ENCODE measurements around the gene DLL1.
"Not testable (repeated sequence)": the region's sequence is repeated elsewhere in the genome, so short reads cannot be mapped to it uniquely, and the experiment has no call there.

Gene DLL1, protein sequence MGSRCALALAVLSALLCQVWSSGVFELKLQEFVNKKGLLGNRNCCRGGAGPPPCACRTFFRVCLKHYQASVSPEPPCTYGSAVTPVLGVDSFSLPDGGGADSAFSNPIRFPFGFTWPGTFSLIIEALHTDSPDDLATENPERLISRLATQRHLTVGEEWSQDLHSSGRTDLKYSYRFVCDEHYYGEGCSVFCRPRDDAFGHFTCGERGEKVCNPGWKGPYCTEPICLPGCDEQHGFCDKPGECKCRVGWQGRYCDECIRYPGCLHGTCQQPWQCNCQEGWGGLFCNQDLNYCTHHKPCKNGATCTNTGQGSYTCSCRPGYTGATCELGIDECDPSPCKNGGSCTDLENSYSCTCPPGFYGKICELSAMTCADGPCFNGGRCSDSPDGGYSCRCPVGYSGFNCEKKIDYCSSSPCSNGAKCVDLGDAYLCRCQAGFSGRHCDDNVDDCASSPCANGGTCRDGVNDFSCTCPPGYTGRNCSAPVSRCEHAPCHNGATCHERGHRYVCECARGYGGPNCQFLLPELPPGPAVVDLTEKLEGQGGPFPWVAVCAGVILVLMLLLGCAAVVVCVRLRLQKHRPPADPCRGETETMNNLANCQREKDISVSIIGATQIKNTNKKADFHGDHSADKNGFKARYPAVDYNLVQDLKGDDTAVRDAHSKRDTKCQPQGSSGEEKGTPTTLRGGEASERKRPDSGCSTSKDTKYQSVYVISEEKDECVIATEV

DNA sequence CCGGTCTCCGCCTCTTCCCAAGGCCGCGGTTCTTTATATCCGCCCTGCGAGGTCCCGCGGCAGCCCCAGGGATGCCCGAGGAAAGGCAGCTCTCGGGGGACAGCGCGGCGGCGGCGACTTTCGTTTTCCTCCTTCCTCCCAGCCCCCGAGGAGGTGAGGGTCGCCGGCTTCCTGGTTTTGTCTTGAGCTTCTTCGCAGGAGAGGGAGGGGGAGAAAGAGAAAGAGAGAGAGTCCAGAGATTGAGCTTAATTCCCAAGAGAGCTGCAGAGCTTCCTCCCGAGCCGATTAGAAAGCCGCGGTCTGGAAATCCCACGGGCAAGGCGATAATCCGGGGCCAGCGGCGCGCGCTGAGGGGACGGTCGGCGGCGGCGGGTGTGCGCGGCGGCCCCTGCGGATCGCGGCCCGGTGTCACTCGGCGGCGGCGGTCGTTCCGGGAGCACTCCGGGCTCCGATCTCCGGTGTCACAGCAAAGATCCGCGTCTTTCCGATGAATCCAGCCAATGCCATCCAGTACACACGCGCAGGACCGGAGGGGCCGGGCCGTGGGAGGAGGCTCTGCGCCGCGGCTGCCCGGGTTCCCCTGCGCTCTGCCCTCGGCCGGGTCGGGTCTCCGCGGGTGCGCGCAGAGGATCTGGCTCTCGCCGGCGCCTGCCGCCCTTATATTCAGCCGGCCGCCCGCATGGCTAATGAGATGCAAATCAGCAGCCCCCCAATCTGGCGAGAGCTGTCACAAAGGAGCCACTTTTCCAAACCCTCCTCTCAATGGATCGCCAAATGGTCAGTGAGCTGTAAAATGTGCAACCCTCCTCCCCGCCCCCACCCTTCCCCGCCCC is at the start of gene DLL1:
Gene DLL1 (minus strand): TSS at position 783 of the 833 bp plus-strand sequence. CDS start 939 bp downstream, outside the sequence.
- Histone ChIP-seq H3K4me3 (ENCODE audit: low read length in 2 of 2) (peak within 1 kb of the TSS; percentile 73 to 76), H3K9ac (ENCODE audit: low read depth in 1 of 2, low read length in 2 of 2) (peak within 1 kb of the TSS; percentile 24 to 60), H3K36me3 (ENCODE audit: control insufficient read depth in 2 of 2, insufficient read depth in 2 of 2, low read length in 2 of 2) (peaks cover 0 to 3% of the 10 kb centered on the region in 2 donors), H3K9me3 (ENCODE audit: control insufficient read depth in 2 of 2, low read length in 2 of 2) (no peaks in the 10 kb centered on the region), H3K27ac (ENCODE audit: low read depth in 2 of 2, low read length in 2 of 2) (peak within 1 kb of the TSS; percentile 70 to 78), H3K4me1 (ENCODE audit: control insufficient read depth in 2 of 2, insufficient read depth in 2 of 2, low read length in 2 of 2) (peaks cover 30 to 44% of the 10 kb centered on the region in 2 donors), H3K27me3 (ENCODE audit: control insufficient read depth in 2 of 2, insufficient read depth in 2 of 2, low read length in 2 of 2) (peaks cover 44 to 49% of the 10 kb centered on the region in 2 donors)

DNA sequence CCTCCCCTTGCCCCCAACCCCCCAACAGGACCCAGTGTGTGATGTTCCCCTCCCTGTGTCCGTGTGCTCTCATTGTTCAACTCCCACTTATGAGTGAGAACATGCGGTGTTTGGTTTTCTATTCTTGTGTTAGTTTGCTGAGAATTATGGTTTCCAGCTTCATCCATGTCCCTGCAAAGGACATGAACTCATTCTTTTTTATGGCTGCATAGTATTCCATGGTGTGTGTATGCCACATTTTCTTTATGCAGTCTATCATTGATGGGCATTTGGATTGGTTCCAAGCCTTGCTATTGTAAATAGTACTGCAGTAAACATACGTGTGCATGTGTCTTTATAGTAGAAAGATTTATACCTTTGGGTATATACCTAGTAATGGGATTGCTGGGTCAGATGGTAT is 44.3 kb upstream of the DLL1 start:
- not testable (repeated sequence) for H3K4me1 ChIP-seq (ENCODE audit: control insufficient read depth in 2 of 2, insufficient read depth in 2 of 2, low read length in 2 of 2); H3K4me3 ChIP-seq (ENCODE audit: low read length in 2 of 2); H3K27ac ChIP-seq (ENCODE audit: low read depth in 2 of 2, low read length in 2 of 2); H3K9me3 ChIP-seq (ENCODE audit: control insufficient read depth in 2 of 2, low read length in 2 of 2); H3K27me3 ChIP-seq (ENCODE audit: control insufficient read depth in 2 of 2, insufficient read depth in 2 of 2, low read length in 2 of 2); H3K9ac ChIP-seq (ENCODE audit: low read depth in 1 of 2, low read length in 2 of 2)
- H3K36me3 ChIP-seq (ENCODE audit: control insufficient read depth in 2 of 2, insufficient read depth in 2 of 2, low read length in 2 of 2) = peaks cover 21 to 32% of the 10 kb centered on the region in 2 donors

DNA sequence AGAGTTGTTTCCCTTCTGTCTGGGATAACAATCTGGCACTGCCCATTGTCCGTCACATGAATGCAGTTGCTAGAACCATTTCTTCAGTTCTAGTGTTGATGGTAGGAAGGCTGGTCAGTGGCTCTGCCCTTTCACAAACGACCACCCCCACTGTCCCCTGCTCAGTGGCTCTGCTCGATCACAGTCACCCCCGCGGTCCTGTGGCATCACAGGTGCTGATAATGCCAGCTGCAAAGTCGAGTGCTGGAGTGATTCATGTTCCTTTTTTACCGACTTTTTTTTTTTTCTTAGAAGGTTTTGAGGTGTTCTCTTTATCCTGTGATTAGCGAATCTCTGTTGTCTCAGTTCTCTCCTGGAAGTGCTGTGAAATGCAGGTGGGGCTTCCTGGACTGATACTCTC is 38.4 kb upstream of the DLL1 start:
- Histone ChIP-seq H3K27ac (ENCODE audit: low read depth in 2 of 2, low read length in 2 of 2) (no peak overlapping the region), H3K9ac (ENCODE audit: low read depth in 1 of 2, low read length in 2 of 2) (no peak overlapping the region), H3K9me3 (ENCODE audit: control insufficient read depth in 2 of 2, low read length in 2 of 2) (no peaks in the 10 kb centered on the region), H3K4me1 (ENCODE audit: control insufficient read depth in 2 of 2, insufficient read depth in 2 of 2, low read length in 2 of 2) (no peaks in the 10 kb centered on the region), H3K36me3 (ENCODE audit: control insufficient read depth in 2 of 2, insufficient read depth in 2 of 2, low read length in 2 of 2) (peaks cover 47 to 54% of the 10 kb centered on the region in 2 donors), H3K4me3 (ENCODE audit: low read length in 2 of 2) (no peak overlapping the region), H3K27me3 (ENCODE audit: control insufficient read depth in 2 of 2, insufficient read depth in 2 of 2, low read length in 2 of 2) (no peaks in the 10 kb centered on the region)

DNA sequence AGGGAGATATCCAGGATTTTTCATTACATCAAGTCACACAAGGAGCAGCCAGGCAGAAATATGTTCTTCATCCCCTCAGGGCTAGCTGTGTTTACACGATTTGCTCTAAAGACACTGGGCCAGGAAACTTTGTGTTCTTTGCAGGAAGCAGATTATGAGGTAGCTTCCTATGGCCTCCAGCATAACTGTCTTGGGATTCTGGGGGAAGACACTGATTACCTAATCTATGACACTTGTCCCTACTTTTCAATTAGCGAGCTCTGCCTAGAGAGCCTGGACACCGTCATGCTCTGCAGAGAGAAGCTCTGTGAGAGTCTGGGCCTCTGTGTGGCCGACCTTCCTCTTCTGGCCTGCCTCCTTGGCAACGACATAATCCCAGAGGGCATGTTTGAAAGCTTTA is 26.8 kb upstream of the DLL1 start:
- Histone ChIP-seq H3K27me3 (ENCODE audit: control insufficient read depth in 2 of 2, insufficient read depth in 2 of 2, low read length in 2 of 2) (no peaks in the 10 kb centered on the region), H3K4me3 (ENCODE audit: low read length in 2 of 2) (no peak overlapping the region), H3K36me3 (ENCODE audit: control insufficient read depth in 2 of 2, insufficient read depth in 2 of 2, low read length in 2 of 2) (peaks cover 10 to 12% of the 10 kb centered on the region in 2 donors), H3K9ac (ENCODE audit: low read depth in 1 of 2, low read length in 2 of 2) (no peak overlapping the region), H3K9me3 (ENCODE audit: control insufficient read depth in 2 of 2, low read length in 2 of 2) (no peaks in the 10 kb centered on the region), H3K4me1 (ENCODE audit: control insufficient read depth in 2 of 2, insufficient read depth in 2 of 2, low read length in 2 of 2) (no peaks in the 10 kb centered on the region), H3K27ac (ENCODE audit: low read depth in 2 of 2, low read length in 2 of 2) (no peak overlapping the region)

DNA sequence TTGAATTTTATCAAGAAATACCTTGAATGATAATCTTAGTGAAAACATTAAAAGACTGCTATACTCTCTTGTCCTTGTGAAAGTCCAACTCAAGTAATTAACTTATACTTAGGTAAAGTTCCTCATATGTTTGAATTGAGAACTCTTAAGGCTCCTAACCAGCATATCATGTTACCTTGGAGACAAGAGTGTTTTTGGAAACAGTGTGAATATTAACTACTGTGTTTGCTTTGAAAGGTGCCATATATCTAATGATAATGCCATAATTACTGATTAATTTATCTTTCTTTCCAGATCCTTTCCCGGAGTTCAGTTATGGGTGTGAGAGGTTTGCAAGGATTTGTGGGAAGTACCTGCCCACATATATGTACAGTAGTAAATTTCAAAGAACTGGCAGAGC is 26.2 kb upstream of the DLL1 start:
- no peak overlapping the region for H3K9ac ChIP-seq (ENCODE audit: low read depth in 1 of 2, low read length in 2 of 2)
- H3K4me3 ChIP-seq (ENCODE audit: low read length in 2 of 2) = no peak overlapping the region
- peaks cover 10 to 11% of the 10 kb centered on the region in 2 donors for H3K36me3 ChIP-seq (ENCODE audit: control insufficient read depth in 2 of 2, insufficient read depth in 2 of 2, low read length in 2 of 2)
- H3K27ac ChIP-seq (ENCODE audit: low read depth in 2 of 2, low read length in 2 of 2) = no peak overlapping the region
- no peaks in the 10 kb centered on the region for H3K27me3 ChIP-seq (ENCODE audit: control insufficient read depth in 2 of 2, insufficient read depth in 2 of 2, low read length in 2 of 2)
- no peaks in the 10 kb centered on the region for H3K4me1 ChIP-seq (ENCODE audit: control insufficient read depth in 2 of 2, insufficient read depth in 2 of 2, low read length in 2 of 2)
- H3K9me3 ChIP-seq (ENCODE audit: control insufficient read depth in 2 of 2, low read length in 2 of 2) = no peaks in the 10 kb centered on the region

DNA sequence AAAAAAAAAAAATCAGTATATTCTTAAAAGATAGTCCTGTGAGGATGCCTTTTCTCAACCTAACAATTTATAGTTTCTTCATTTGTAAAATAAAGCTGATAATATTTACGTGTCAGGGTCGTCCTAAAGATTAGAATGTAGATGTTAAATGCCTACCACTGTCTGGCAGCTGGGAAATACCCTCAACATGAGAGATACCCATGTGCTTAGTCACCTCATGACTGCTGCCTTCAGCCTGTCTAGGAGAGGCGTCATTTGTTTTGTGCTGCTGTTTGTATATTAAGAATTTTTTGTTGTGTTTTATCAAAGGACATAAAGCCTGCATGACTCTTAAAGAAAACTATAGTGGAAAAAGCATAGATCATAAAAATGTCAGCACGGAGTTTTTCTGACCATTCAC is 25.2 kb upstream of the DLL1 start:
- H3K4me3 ChIP-seq (ENCODE audit: low read length in 2 of 2) = no peak overlapping the region
- H3K27ac ChIP-seq (ENCODE audit: low read depth in 2 of 2, low read length in 2 of 2) = no peak overlapping the region

DNA sequence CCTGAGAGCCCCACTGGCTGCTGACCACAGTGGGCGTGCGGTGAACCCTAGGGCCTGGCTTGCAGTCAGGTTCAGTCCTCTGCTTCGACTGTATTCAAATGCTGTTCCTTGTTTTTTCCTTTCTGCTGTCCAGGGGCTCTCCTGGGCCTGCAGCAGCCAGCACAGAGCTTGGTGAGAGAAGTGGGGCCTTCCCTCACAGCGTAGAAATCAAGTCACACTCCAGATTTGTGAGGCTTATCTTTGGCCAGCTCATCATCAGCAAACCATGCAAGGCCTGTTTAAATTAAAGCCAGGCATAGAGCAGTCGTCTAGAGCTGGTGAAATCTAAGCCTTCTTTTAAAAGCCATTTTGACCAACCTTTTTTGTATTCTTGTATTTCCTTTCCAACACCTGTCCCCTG is 24.1 kb upstream of the DLL1 start:
- Histone ChIP-seq H3K9ac (ENCODE audit: low read depth in 1 of 2, low read length in 2 of 2) (no peak overlapping the region), H3K27me3 (ENCODE audit: control insufficient read depth in 2 of 2, insufficient read depth in 2 of 2, low read length in 2 of 2) (no peaks in the 10 kb centered on the region), H3K4me1 (ENCODE audit: control insufficient read depth in 2 of 2, insufficient read depth in 2 of 2, low read length in 2 of 2) (no peaks in the 10 kb centered on the region), H3K27ac (ENCODE audit: low read depth in 2 of 2, low read length in 2 of 2) (no peak overlapping the region), H3K36me3 (ENCODE audit: control insufficient read depth in 2 of 2, insufficient read depth in 2 of 2, low read length in 2 of 2) (peaks cover 7 to 8% of the 10 kb centered on the region in 2 donors), H3K4me3 (ENCODE audit: low read length in 2 of 2) (no peak overlapping the region), H3K9me3 (ENCODE audit: control insufficient read depth in 2 of 2, low read length in 2 of 2) (no peaks in the 10 kb centered on the region)

More for the DNA sequence above, 25.2 kb upstream of the DLL1 start:
- Histone ChIP-seq H3K4me1 (ENCODE audit: control insufficient read depth in 2 of 2, insufficient read depth in 2 of 2, low read length in 2 of 2) (no peaks in the 10 kb centered on the region), H3K27me3 (ENCODE audit: control insufficient read depth in 2 of 2, insufficient read depth in 2 of 2, low read length in 2 of 2) (no peaks in the 10 kb centered on the region), H3K9me3 (ENCODE audit: control insufficient read depth in 2 of 2, low read length in 2 of 2) (no peaks in the 10 kb centered on the region), H3K9ac (ENCODE audit: low read depth in 1 of 2, low read length in 2 of 2) (no peak overlapping the region), H3K36me3 (ENCODE audit: control insufficient read depth in 2 of 2, insufficient read depth in 2 of 2, low read length in 2 of 2) (peaks cover 10 to 11% of the 10 kb centered on the region in 2 donors)

DNA sequence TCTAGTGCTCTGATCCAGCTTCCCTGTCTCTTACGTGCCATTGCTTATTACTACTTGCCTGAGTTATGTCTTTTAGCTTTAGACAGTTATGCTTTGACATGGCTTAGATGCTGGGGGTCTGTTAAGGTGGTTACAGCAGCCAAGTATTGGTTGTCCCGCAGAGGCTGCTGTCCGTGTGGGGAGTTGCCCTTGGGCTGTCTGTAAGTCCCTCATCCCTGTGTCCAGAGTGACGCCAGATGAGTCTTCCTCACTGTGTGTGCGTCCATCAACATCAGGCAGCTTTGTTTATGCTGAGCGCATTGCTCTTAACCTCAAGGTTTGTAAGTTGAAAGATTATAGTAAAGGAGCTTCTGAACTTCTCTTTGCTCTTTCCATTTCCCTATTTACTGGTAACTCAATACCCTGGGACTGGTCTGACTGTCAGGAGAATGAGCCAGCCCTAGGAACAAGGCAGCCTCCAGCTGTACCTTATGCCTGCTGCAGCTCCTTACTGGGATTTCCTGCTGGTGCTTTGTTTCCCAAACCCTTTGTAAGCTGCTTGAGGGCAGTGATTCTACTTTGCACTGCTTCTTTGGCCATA is 22.9 kb upstream of the DLL1 start:
- Histone ChIP-seq H3K27me3 (ENCODE audit: control insufficient read depth in 2 of 2, insufficient read depth in 2 of 2, low read length in 2 of 2) (no peaks in the 10 kb centered on the region), H3K36me3 (ENCODE audit: control insufficient read depth in 2 of 2, insufficient read depth in 2 of 2, low read length in 2 of 2) (peaks cover 3 to 6% of the 10 kb centered on the region in 2 donors), H3K4me1 (ENCODE audit: control insufficient read depth in 2 of 2, insufficient read depth in 2 of 2, low read length in 2 of 2) (peaks cover 0 to 1% of the 10 kb centered on the region in 2 donors), H3K27ac (ENCODE audit: low read depth in 2 of 2, low read length in 2 of 2) (no peak overlapping the region), H3K9me3 (ENCODE audit: control insufficient read depth in 2 of 2, low read length in 2 of 2) (no peaks in the 10 kb centered on the region), H3K4me3 (ENCODE audit: low read length in 2 of 2) (no peak overlapping the region), H3K9ac (ENCODE audit: low read depth in 1 of 2, low read length in 2 of 2) (no peak overlapping the region)

DNA sequence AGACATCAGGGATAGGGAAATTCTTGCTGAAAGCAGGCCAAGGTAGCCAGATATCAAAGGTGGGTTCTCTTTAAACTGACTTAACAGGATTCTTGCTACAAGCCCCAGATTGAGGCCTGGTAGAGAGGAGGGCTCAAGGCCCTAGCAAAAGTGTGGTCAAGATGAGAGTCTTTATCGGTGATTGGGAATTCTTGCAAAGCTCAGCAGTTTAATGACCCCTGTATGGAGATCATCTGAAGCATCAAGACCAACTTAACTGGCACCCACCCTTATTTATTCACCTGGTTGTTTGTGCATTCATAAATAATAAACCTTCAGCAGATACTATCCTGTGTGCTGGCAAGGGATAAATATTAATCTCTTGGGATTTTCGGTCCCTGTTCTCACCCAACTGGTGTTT is 22.0 kb upstream of the DLL1 start:
- Histone ChIP-seq H3K27ac (ENCODE audit: low read depth in 2 of 2, low read length in 2 of 2) (no peak overlapping the region), H3K27me3 (ENCODE audit: control insufficient read depth in 2 of 2, insufficient read depth in 2 of 2, low read length in 2 of 2) (no peaks in the 10 kb centered on the region), H3K4me3 (ENCODE audit: low read length in 2 of 2) (no peak overlapping the region), H3K9ac (ENCODE audit: low read depth in 1 of 2, low read length in 2 of 2) (no peak overlapping the region), H3K4me1 (ENCODE audit: control insufficient read depth in 2 of 2, insufficient read depth in 2 of 2, low read length in 2 of 2) (peaks cover 7 to 11% of the 10 kb centered on the region in 2 donors), H3K36me3 (ENCODE audit: control insufficient read depth in 2 of 2, insufficient read depth in 2 of 2, low read length in 2 of 2) (peaks cover 3 to 6% of the 10 kb centered on the region in 2 donors), H3K9me3 (ENCODE audit: control insufficient read depth in 2 of 2, low read length in 2 of 2) (no peaks in the 10 kb centered on the region)
